PFSK-1 (cell line): ENCODE data around the gene DTX1.

ENCODE experiments used
- POLR2AphosphoS5 ChIP-seq: IDR thresholded peaks from 2 replicates; pipeline ENCODE4 v1.6.1; 2012; ENCODE audit warnings: low read depth, mild to moderate bottlenecking, control low read depth, low read length, moderate library complexity
- REST ChIP-seq, 2 experiments: IDR thresholded peaks; 2 replicates each; pipeline versions ENCODE4 v1.6.1 to v1.8.0; 2011 to 2012; ENCODE audit warnings: low read depth in 2 of 2, low read length in 2 of 2, control low read depth in 1 of 2, inconsistent platforms in 1 of 2, mild to moderate bottlenecking in 1 of 2, moderate library complexity in 1 of 2; ENCODE audit not compliant: insufficient read depth in 1 of 2
- SIN3A ChIP-seq: IDR thresholded peaks from 2 replicates; pipeline ENCODE4 v1.6.1; 2012; ENCODE audit warnings: mild to moderate bottlenecking, low read length, moderate library complexity, borderline replicate concordance; ENCODE audit not compliant: insufficient read depth
- TAF1 ChIP-seq: IDR thresholded peaks from 2 replicates; pipeline ENCODE4 v1.6.1; 2012; ENCODE audit warnings: low read length, control low read depth, borderline replicate concordance; ENCODE audit not compliant: insufficient read depth

- TF ChIP-seq SIN3A (no peak), POLR2AphosphoS5 (no peak), REST (IDR thresholded peaks at IDR 0.05; ENCODE audit: insufficient read depth in 1 of 2, low read depth in 2 of 2, low read length in 2 of 2) (no peak), TAF1 (no peak)
These were observed 28.8 kb upstream of the DTX1 start for GRCh38 chr12:113027726-113028125.
